Natural killer cell (primary cell): ENCODE results near the gene SF3A1. TPM values are rescaled to one million over a fixed set of nuclear protein-coding genes. Genes with fewer than 3 reads are reported as not detected.

Experiments
- ATAC-seq, 3 donors: fragments of 150-1000 bp in 2 of 3; fragments of 200-7000 bp in 1 of 3; cut with Tn5 transposase; 1 replicate in 1 of 3; 2 replicates in 2 of 3; pipeline ENCODE4 v1.10.0; 2021; ENCODE audit warnings: mild to moderate bottlenecking in 2 of 3, moderate library complexity in 2 of 3
- DNase-seq, 2 donors: peaks; one replicate each; pipeline versions ENCODE4 v3.0.0 to v3.0.0-alpha.2; 2013 to 2021; ENCODE audit warnings: mixed read lengths in 1 of 2
- H3K27ac ChIP-seq: one replicate; pipeline ENCODE4 v1.5.1; 2013; ENCODE audit warnings: mild to moderate bottlenecking, low read length
- H3K27me3 ChIP-seq: one replicate; pipeline ENCODE4 v1.6.1; 2013; ENCODE audit warnings: low read length; ENCODE audit not compliant: control insufficient read depth, insufficient read depth
- H3K36me3 ChIP-seq: one replicate; pipeline ENCODE4 v1.6.1; 2013; ENCODE audit warnings: low read length; ENCODE audit not compliant: control insufficient read depth, insufficient read depth
- H3K4me1 ChIP-seq: one replicate; pipeline ENCODE4 v1.6.1; 2013; ENCODE audit warnings: low read length; ENCODE audit not compliant: control insufficient read depth, insufficient read depth
- H3K4me3 ChIP-seq: one replicate; pipeline ENCODE4 v1.5.1; 2013; ENCODE audit warnings: low read length
- H3K9me3 ChIP-seq: one replicate; pipeline ENCODE4 v1.6.1; 2013; ENCODE audit warnings: low read length; ENCODE audit not compliant: control insufficient read depth, insufficient read depth
- H3K27ac Mint-ChIP-seq, 2 donors: one replicate each; pipeline ENCODE4 v1.8.0; 2022; ENCODE audit warnings: mild to moderate bottlenecking in 2 of 2, mixed read lengths in 2 of 2, moderate library complexity in 1 of 2
- H3K27me3 Mint-ChIP-seq, 2 donors: one replicate each; pipeline ENCODE4 v1.8.0; 2022; ENCODE audit warnings: low read depth in 2 of 2, mixed read lengths in 2 of 2
- H3K36me3 Mint-ChIP-seq: one replicate; pipeline ENCODE4 v1.8.0; 2022; ENCODE audit warnings: mixed read lengths
- H3K4me1 Mint-ChIP-seq, 2 donors: one replicate each; pipeline ENCODE4 v1.8.0; 2022; ENCODE audit warnings: mixed read lengths in 2 of 2
- H3K4me3 Mint-ChIP-seq: one replicate; pipeline ENCODE4 v1.8.0; 2022; ENCODE audit warnings: mild to moderate bottlenecking, moderate library complexity, mixed read lengths
- H3K9me3 Mint-ChIP-seq, 2 donors: one replicate each; pipeline ENCODE4 v1.8.0; 2022; ENCODE audit warnings: mixed read lengths in 2 of 2
- WGBS: methylation state at CpG from one replicate; pipeline ENCODE4 v1.1.7; 2013; ENCODE audit warnings: missing lambda C conversion rate; ENCODE audit not compliant: insufficient coverage; 5-methylcytosine and 5-hydroxymethylcytosine counted together
- intact Hi-C: fragments of 100-400 bp; cut with micrococcal nuclease; formaldehyde crosslinking; loops from one replicate; pipeline ENCODE4 v1.14.2; 2022
- total RNA-seq, 4 donors: library from RNA; stranded (reverse); fragments of 120-200 nt in 1 of 4; gene quantifications; one replicate each; pipeline versions ENCODE4 v1.2.3 to v1.2.4, GENCODE V29; 2013 to 2022
- TF ChIP-seq, protein P1 (sequence below): fragments of 200-600 bp; IDR thresholded peaks from one replicate; pipeline ENCODE4 v1.8.0; 2022; ENCODE audit warnings: antibody characterized with exemption

The SF3A1 gene
- total RNA-seq, 3 donors from 2014 or later (not counting 1 experiment from before 2014, with no cell fraction given): 309 to 340 (median 319) TPM

DNA sequence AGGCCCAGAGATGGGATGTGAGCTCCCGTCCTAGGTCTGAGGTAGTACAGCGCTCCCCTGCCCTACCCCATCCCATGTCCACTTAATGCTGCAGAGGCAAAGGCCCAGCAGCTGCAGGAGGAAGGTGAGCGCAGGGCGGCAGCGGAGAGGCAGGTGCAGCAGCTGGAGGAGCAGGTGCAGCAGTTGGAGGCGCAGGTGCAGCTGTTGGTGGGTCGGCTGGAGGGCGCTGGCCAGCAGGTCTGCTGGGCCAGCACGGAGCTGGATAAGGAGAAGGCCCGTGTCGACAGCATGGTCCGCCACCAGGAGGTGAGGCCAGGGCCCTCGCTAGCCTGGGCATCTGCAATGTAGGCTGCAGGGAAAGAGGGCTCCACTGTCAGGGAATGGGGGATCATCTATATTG, 15.3 kb upstream of the SF3A1 start:
- DNase-seq: no peak
- Mint-ChIP-seq H3K36me3 (no peaks in the 10 kb centered on the region), H3K9me3 (no peaks in the 10 kb centered on the region), H3K4me1 (no peaks in the 10 kb centered on the region), H3K27ac (no peak overlapping the region), H3K27me3 (no peaks in the 10 kb centered on the region), H3K4me3 (no peak overlapping the region)
- H3K27ac ChIP-seq: no peak overlapping the region
- TF ChIP-seq, protein P1, sequence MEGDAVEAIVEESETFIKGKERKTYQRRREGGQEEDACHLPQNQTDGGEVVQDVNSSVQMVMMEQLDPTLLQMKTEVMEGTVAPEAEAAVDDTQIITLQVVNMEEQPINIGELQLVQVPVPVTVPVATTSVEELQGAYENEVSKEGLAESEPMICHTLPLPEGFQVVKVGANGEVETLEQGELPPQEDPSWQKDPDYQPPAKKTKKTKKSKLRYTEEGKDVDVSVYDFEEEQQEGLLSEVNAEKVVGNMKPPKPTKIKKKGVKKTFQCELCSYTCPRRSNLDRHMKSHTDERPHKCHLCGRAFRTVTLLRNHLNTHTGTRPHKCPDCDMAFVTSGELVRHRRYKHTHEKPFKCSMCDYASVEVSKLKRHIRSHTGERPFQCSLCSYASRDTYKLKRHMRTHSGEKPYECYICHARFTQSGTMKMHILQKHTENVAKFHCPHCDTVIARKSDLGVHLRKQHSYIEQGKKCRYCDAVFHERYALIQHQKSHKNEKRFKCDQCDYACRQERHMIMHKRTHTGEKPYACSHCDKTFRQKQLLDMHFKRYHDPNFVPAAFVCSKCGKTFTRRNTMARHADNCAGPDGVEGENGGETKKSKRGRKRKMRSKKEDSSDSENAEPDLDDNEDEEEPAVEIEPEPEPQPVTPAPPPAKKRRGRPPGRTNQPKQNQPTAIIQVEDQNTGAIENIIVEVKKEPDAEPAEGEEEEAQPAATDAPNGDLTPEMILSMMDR: no peak
- peaks cover 2% of the 10 kb centered on the region for H3K4me1 ChIP-seq
- no peak for ATAC-seq
- no peaks in the 10 kb centered on the region for H3K9me3 ChIP-seq
- no peaks in the 10 kb centered on the region for H3K36me3 ChIP-seq
- no peak overlapping the region for H3K4me3 ChIP-seq
- intact Hi-C loops: no loop called here
- WGBS: 97% methylated on average over 13 of the region's 13 CpGs
- no peaks in the 10 kb centered on the region for H3K27me3 ChIP-seq

DNA sequence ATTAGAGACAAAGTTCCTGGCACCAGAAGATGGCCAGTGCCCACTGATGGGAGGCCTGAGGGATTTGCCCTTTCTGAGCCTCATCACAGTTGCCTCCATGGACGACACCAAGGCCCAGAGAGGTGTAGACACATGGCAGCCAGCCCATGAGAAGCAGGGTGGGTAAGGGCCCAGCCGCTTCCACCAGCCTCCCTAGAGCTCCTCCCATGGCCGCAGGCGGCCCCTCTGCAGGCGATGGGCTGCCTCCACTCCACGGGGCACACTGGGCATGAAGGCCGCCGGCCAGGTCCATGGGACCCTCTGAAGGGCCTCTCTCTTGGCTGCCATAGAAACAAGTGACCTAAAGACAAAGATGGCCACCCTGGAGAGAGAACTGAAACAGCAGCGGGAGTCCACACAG, 14.6 kb upstream of the SF3A1 start:
- Histone ChIP-seq H3K36me3 (no peaks in the 10 kb centered on the region), H3K4me1 (peaks cover 2% of the 10 kb centered on the region), H3K27ac (no peak overlapping the region), H3K9me3 (no peaks in the 10 kb centered on the region), H3K27me3 (no peaks in the 10 kb centered on the region), H3K4me3 (no peak overlapping the region)
- 96% methylated on average over 9 of the region's 9 CpGs for WGBS
- TF ChIP-seq, protein P1: no peak
- intact Hi-C loops: no loop called here
- Mint-ChIP-seq H3K27me3 (no peaks in the 10 kb centered on the region), H3K4me3 (no peak overlapping the region), H3K36me3 (no peaks in the 10 kb centered on the region), H3K9me3 (no peaks in the 10 kb centered on the region), H3K27ac (no peak overlapping the region), H3K4me1 (no peaks in the 10 kb centered on the region)
- DNase-seq (no peak), ATAC-seq (no peak)

DNA sequence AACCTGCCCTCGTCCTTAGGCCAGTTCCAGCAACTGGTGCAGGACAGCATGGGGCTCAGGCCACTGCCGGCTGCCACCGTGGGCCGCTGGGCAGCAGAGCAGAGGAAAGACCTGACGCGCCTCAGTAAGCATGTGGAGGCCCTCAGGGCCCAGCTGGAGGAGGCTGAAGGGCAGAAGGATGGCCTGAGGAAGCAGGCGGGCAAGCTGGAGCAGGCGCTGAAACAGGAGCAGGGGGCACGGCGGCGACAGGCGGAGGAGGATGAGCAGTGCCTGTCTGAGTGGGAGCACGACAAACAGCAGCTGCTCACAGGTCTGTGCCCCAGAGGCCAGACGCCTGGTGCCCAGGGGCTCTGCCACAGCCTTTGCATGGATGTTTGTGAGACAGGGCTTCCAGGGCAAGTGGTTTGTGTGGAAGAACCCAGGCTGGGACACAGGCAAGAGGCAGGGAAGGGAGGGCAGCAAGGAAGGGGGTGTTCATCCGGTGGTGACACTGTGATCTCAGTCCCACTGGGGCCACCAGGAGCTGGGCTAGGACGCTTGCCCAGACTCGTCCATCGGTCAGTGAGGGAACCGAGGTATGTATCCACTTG, 14.0 kb upstream of the SF3A1 start:
- no peaks in the 10 kb centered on the region for H3K4me1 Mint-ChIP-seq
- H3K36me3 Mint-ChIP-seq: no peaks in the 10 kb centered on the region
- 91% methylated on average over 19 of the region's 19 CpGs for WGBS
- Histone ChIP-seq H3K36me3 (no peaks in the 10 kb centered on the region), H3K4me1 (peaks cover 2% of the 10 kb centered on the region), H3K27ac (no peak overlapping the region), H3K27me3 (no peaks in the 10 kb centered on the region), H3K4me3 (no peak overlapping the region), H3K9me3 (no peaks in the 10 kb centered on the region)
- no peaks in the 10 kb centered on the region for H3K27me3 Mint-ChIP-seq
- no peak for ATAC-seq
- TF ChIP-seq, protein P1: no peak
- no peak overlapping the region for H3K27ac Mint-ChIP-seq
- intact Hi-C loops: no loop called here
- DNase-seq: no peak
- no peaks in the 10 kb centered on the region for H3K9me3 Mint-ChIP-seq
- no peak overlapping the region for H3K4me3 Mint-ChIP-seq

DNA sequence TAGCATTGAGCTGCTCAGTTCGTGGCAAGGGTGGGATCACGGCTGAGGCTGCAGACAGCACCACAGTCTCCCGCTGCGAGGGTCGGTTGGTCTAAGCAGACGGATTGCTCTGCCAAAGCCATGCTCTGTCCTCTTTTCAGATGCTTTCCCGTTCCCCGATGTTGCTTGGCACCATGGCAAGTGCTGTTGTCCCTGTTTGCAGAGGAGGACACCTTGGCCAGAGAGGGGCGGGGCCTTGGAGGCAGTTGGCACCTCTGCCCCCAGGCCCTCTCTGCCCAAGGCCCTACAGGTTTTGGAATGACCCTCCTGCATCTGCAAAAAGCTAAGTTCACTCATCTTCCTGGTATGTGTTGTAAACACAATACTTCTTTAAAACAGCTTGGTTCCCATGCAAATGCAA, 11.7 kb upstream of the SF3A1 start:
- peaks cover 2% of the 10 kb centered on the region for H3K4me1 ChIP-seq
- intact Hi-C loops: no loop called here
- no peak for ATAC-seq
- Mint-ChIP-seq H3K36me3 (no peaks in the 10 kb centered on the region), H3K4me3 (no peak overlapping the region), H3K27ac (no peak overlapping the region), H3K4me1 (no peaks in the 10 kb centered on the region), H3K27me3 (no peaks in the 10 kb centered on the region), H3K9me3 (no peaks in the 10 kb centered on the region)
- no peaks in the 10 kb centered on the region for H3K27me3 ChIP-seq
- WGBS: 95% methylated on average over 9 of the region's 9 CpGs
- TF ChIP-seq, protein P1: no peak
- DNase-seq: no peak
- no peak overlapping the region for H3K4me3 ChIP-seq
- no peaks in the 10 kb centered on the region for H3K9me3 ChIP-seq
- no peak overlapping the region for H3K27ac ChIP-seq
- H3K36me3 ChIP-seq: no peaks in the 10 kb centered on the region
